KMS-11 (cell line): ENCODE data around the gene POLN.

Experiments used
- H2AFZ ChIP-seq: fragments of 200-600 bp; sonication (generic); 2 replicates; pipeline ENCODE4 v1.6.1; 2016; ENCODE audit warnings: antibody characterized with exemption, mixed run types, low read depth
- H3K27ac ChIP-seq: fragments of 200-600 bp; sonication (generic); 2 replicates; pipeline ENCODE4 v1.6.1; 2016; ENCODE audit warnings: mild to moderate bottlenecking, mixed run types
- H3K27me3 ChIP-seq: fragments of 200-600 bp; sonication (generic); 2 replicates; pipeline ENCODE4 v1.6.1; 2017; ENCODE audit warnings: mild to moderate bottlenecking, low read depth, mixed run types, moderate library complexity; ENCODE audit not compliant: insufficient read depth
- H3K36me3 ChIP-seq: fragments of 200-600 bp; sonication (generic); 2 replicates; pipeline ENCODE4 v1.6.1; 2017; ENCODE audit warnings: mild to moderate bottlenecking, mixed run types; ENCODE audit not compliant: insufficient read depth
- H3K4me1 ChIP-seq: fragments of 200-600 bp; sonication (generic); 2 replicates; pipeline ENCODE4 v1.6.1; 2016; ENCODE audit warnings: mild to moderate bottlenecking, low read depth, mixed run types; ENCODE audit not compliant: poor library complexity, severe bottlenecking
- H3K4me2 ChIP-seq: fragments of 200-600 bp; sonication (generic); 2 replicates; pipeline ENCODE4 v1.7.0; 2016; ENCODE audit warnings: mild to moderate bottlenecking, mixed run types
- H3K4me3 ChIP-seq: fragments of 200-600 bp; sonication (generic); IDR thresholded peaks from 2 replicates; pipeline ENCODE4 v1.6.1; 2017; ENCODE audit warnings: low read depth, low read length, mixed read lengths; ENCODE audit not compliant: insufficient read depth
- H3K79me2 ChIP-seq: fragments of 200-600 bp; sonication (generic); 2 replicates; pipeline ENCODE4 v1.6.1; 2016; ENCODE audit warnings: low read depth, mixed run types; ENCODE audit not compliant: insufficient read depth
- H3K9ac ChIP-seq: fragments of 200-600 bp; sonication (generic); 2 replicates; pipeline ENCODE4 v1.6.1; 2016; ENCODE audit warnings: mild to moderate bottlenecking, mixed run types
- H4K20me1 ChIP-seq: fragments of 200-600 bp; sonication (generic); 2 replicates; pipeline ENCODE4 v1.6.1; 2016; ENCODE audit warnings: mild to moderate bottlenecking, mixed run types; ENCODE audit not compliant: insufficient read depth
- CTCF ChIP-seq: fragments of 200-600 bp; sonication (generic); conservative IDR thresholded peaks from 2 replicates; pipeline ENCODE4 v1.6.1; 2017; ENCODE audit warnings: low read depth, mild to moderate bottlenecking, antibody characterized with exemption, low read length, moderate library complexity, mixed read lengths

POLN gene

GRCh38 chr4:2043396-2044118 lies 198.4 kb downstream of the POLN start:
- no peak for TF ChIP-seq CTCF
- H2AFZ ChIP-seq: no peak overlapping the region
- no peaks in the 10 kb centered on the region for H3K4me1 ChIP-seq
- no peak overlapping the region for H3K9ac ChIP-seq
- H3K4me2 ChIP-seq: no peak overlapping the region
- H3K4me3 ChIP-seq: no peak overlapping the region
- H4K20me1 ChIP-seq: no peaks in the 10 kb centered on the region
- no peaks in the 10 kb centered on the region for H3K79me2 ChIP-seq
- no peak overlapping the region for H3K27ac ChIP-seq
- no peaks in the 10 kb centered on the region for H3K36me3 ChIP-seq
- no peaks in the 10 kb centered on the region for H3K27me3 ChIP-seq

- Histone ChIP-seq H2AFZ (no peak overlapping the region), H3K4me2 (no peak overlapping the region), H3K27ac (no peak overlapping the region), H3K4me1 (no peaks in the 10 kb centered on the region), H3K9ac (no peak overlapping the region), H3K4me3 (no peak overlapping the region), H4K20me1 (no peaks in the 10 kb centered on the region), H3K79me2 (no peaks in the 10 kb centered on the region), H3K36me3 (no peaks in the 10 kb centered on the region), H3K27me3 (no peaks in the 10 kb centered on the region)
- TF ChIP-seq CTCF: no peak
Measured at GRCh38 chr4:2042947-2043395, 198.9 kb downstream of the POLN start.

- Histone ChIP-seq H3K4me1 (no peaks in the 10 kb centered on the region), H3K9ac (no peak overlapping the region), H3K36me3 (no peaks in the 10 kb centered on the region), H3K4me3 (no peak overlapping the region), H3K27ac (no peak overlapping the region), H4K20me1 (no peaks in the 10 kb centered on the region), H3K79me2 (no peaks in the 10 kb centered on the region), H3K4me2 (no peak overlapping the region), H3K27me3 (no peaks in the 10 kb centered on the region), H2AFZ (no peak overlapping the region)
- no peak for TF ChIP-seq CTCF
Measured at GRCh38 chr4:2042204-2042946, 199.5 kb downstream of the POLN start.

GRCh38 chr4:2041239-2042130 lies 200.4 kb downstream of the POLN start:
- no peaks in the 10 kb centered on the region for H3K36me3 ChIP-seq
- TF ChIP-seq CTCF: no peak
- H3K4me1 ChIP-seq: no peaks in the 10 kb centered on the region
- no peaks in the 10 kb centered on the region for H3K79me2 ChIP-seq
- H3K27ac ChIP-seq: no peak overlapping the region
- H3K4me3 ChIP-seq: peak overlapping the region; percentile 36
- no peaks in the 10 kb centered on the region for H4K20me1 ChIP-seq
- no peaks in the 10 kb centered on the region for H3K27me3 ChIP-seq
- peak overlapping the region; percentile 83 for H2AFZ ChIP-seq
- no peak overlapping the region for H3K9ac ChIP-seq
- H3K4me2 ChIP-seq: peak overlapping the region; percentile 45; the same call in 1 of the 2 replicates
